Mesothelial cell of epicardium (in vitro differentiated cells): Measurements from ENCODE around the gene MAMDC2. TPM values are rescaled to one million over a fixed set of nuclear protein-coding genes. Genes with fewer than 3 reads are reported as not detected.

Experiments
- DNase-seq, 2 experiments: peaks; one replicate each; pipeline ENCODE4 v3.0.0; 2021; ENCODE audit warnings: low spot score in 2 of 2; ENCODE audit not compliant: unreplicated experiment in 2 of 2
- H3K27ac Mint-ChIP-seq: 2 replicates; pipeline ENCODE4 v1.8.0; 2021; ENCODE audit warnings: mixed read lengths
- H3K27me3 Mint-ChIP-seq: 2 replicates; pipeline ENCODE4 v1.8.0; 2021; ENCODE audit warnings: low read depth, mixed read lengths
- H3K36me3 Mint-ChIP-seq: 2 replicates; pipeline ENCODE4 v1.8.0; 2021; ENCODE audit warnings: mixed read lengths
- H3K4me1 Mint-ChIP-seq: 2 replicates; pipeline ENCODE4 v1.8.0; 2021; ENCODE audit warnings: mixed read lengths
- H3K4me3 Mint-ChIP-seq: 2 replicates; pipeline ENCODE4 v1.8.0; 2021; ENCODE audit warnings: mild to moderate bottlenecking, moderate library complexity, mixed read lengths
- H3K9me3 Mint-ChIP-seq: 2 replicates; pipeline ENCODE4 v1.8.0; 2021; ENCODE audit warnings: mixed read lengths
- total RNA-seq: library from RNA; stranded (reverse); gene quantifications from 3 replicates; pipeline ENCODE4 v1.2.1, GENCODE V29; 2021
- TF ChIP-seq, protein P1 (sequence below): fragments of 200-600 bp; sonication (generic); IDR thresholded peaks from one replicate; pipeline ENCODE4 v1.5.0; 2021; ENCODE audit warnings: antibody characterized with exemption; ENCODE audit not compliant: unreplicated experiment

Gene MAMDC2
- total RNA-seq, 1 donor from 2014 or later: 0.49 TPM

DNA sequence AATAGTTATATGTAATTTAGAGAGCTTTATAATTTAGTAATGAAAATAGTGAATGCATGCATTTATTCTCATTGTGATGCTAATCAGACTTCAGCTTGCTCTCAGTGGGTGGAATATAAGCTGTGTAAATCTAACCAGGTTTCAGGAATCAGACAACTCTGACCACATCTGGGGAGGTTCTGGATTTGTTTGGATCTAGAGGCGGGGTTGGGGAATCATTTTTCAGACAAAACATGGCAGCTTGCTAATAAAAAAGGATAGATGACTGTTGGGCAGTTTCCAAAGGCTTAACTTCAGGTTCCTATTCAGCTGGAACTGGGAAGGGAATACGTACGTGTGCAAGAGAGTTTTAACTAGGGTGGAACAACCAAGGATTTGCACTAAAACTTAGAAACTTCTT lies 43.2 kb upstream of the MAMDC2 start:
- H3K4me3 Mint-ChIP-seq: no peak overlapping the region
- H3K9me3 Mint-ChIP-seq: peaks cover 31% of the 10 kb centered on the region
- H3K4me1 Mint-ChIP-seq: peaks cover 7% of the 10 kb centered on the region
- DNase-seq: no peak
- TF ChIP-seq, protein P1, sequence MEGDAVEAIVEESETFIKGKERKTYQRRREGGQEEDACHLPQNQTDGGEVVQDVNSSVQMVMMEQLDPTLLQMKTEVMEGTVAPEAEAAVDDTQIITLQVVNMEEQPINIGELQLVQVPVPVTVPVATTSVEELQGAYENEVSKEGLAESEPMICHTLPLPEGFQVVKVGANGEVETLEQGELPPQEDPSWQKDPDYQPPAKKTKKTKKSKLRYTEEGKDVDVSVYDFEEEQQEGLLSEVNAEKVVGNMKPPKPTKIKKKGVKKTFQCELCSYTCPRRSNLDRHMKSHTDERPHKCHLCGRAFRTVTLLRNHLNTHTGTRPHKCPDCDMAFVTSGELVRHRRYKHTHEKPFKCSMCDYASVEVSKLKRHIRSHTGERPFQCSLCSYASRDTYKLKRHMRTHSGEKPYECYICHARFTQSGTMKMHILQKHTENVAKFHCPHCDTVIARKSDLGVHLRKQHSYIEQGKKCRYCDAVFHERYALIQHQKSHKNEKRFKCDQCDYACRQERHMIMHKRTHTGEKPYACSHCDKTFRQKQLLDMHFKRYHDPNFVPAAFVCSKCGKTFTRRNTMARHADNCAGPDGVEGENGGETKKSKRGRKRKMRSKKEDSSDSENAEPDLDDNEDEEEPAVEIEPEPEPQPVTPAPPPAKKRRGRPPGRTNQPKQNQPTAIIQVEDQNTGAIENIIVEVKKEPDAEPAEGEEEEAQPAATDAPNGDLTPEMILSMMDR: no peak
- H3K27me3 Mint-ChIP-seq: peaks cover 2% of the 10 kb centered on the region
- H3K36me3 Mint-ChIP-seq: no peaks in the 10 kb centered on the region
- H3K27ac Mint-ChIP-seq: no peak overlapping the region

DNA sequence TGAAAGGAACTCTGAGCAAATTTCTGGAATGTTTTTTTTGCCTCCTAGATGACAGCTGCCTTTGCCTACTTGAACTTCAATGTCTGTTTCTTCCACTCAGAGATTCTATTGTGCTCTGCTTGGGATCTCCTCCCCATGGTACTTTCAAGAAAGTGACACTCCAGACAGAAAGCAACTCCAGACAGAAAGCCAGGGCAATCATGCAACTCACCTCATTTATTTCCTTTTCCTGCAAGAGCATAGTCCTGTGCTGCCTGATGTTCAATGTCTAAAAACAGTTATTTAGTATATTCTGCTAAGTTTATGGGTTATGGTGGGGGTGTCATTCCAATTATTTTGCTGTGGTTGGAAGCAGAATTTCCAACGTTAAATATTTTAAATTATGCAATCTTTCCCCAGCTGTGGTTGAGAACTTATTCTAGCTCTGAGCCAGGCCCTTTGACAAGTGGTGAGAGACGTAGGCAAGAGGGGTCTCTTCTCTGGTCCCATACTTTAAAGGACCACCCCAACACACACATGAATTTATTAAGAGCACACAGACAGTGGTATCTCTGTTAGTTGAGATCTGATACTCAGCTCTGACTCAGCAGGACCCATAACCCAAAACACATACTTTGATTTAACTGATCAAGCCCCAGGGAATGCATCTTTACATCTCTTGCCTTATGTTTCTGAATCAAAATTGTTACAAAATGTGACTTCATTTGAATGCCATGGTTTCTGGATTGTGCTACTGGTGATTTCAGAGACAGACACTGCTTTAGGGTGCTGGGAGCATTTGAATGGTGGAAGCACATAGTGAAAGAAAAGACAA lies 39.5 kb upstream of the MAMDC2 start:
- no peak overlapping the region for H3K4me3 Mint-ChIP-seq
- TF ChIP-seq, protein P1: no peak
- DNase-seq: no peak
- H3K36me3 Mint-ChIP-seq: no peaks in the 10 kb centered on the region
- peaks cover 11% of the 10 kb centered on the region for H3K4me1 Mint-ChIP-seq
- peaks cover 24% of the 10 kb centered on the region for H3K9me3 Mint-ChIP-seq
- H3K27me3 Mint-ChIP-seq: peaks cover 2% of the 10 kb centered on the region
- H3K27ac Mint-ChIP-seq: no peak overlapping the region

GRCh38 chr9:70006306-70006705 lies 37.3 kb upstream of the MAMDC2 start:
- no peak overlapping the region for H3K4me3 Mint-ChIP-seq
- peaks cover 2% of the 10 kb centered on the region for H3K27me3 Mint-ChIP-seq
- DNase-seq: no peak
- TF ChIP-seq, protein P1: no peak
- H3K36me3 Mint-ChIP-seq: no peaks in the 10 kb centered on the region
- H3K4me1 Mint-ChIP-seq: peaks cover 23% of the 10 kb centered on the region
- H3K9me3 Mint-ChIP-seq: peaks cover 25% of the 10 kb centered on the region
- H3K27ac Mint-ChIP-seq: no peak overlapping the region

- Mint-ChIP-seq H3K4me3 (no peak overlapping the region), H3K9me3 (peaks cover 16% of the 10 kb centered on the region), H3K27me3 (peaks cover 2% of the 10 kb centered on the region), H3K36me3 (no peaks in the 10 kb centered on the region), H3K27ac (no peak overlapping the region), H3K4me1 (peaks cover 34% of the 10 kb centered on the region)
- no peak for DNase-seq
- TF ChIP-seq, protein P1: no peak
Observed at GRCh38 chr9:70007831-70008230, 35.8 kb upstream of the MAMDC2 start.

- no peak for DNase-seq
- H3K36me3 Mint-ChIP-seq: no peaks in the 10 kb centered on the region
- peaks cover 7% of the 10 kb centered on the region for H3K9me3 Mint-ChIP-seq
- no peak overlapping the region for H3K4me3 Mint-ChIP-seq
- peaks cover 41% of the 10 kb centered on the region for H3K4me1 Mint-ChIP-seq
- no peak overlapping the region for H3K27ac Mint-ChIP-seq
- TF ChIP-seq, protein P1: no peak
- no peaks in the 10 kb centered on the region for H3K27me3 Mint-ChIP-seq
Observed at GRCh38 chr9:70010015-70010414, 33.6 kb upstream of the MAMDC2 start.
